ENCODE results near the gene ASIP.

DNA sequence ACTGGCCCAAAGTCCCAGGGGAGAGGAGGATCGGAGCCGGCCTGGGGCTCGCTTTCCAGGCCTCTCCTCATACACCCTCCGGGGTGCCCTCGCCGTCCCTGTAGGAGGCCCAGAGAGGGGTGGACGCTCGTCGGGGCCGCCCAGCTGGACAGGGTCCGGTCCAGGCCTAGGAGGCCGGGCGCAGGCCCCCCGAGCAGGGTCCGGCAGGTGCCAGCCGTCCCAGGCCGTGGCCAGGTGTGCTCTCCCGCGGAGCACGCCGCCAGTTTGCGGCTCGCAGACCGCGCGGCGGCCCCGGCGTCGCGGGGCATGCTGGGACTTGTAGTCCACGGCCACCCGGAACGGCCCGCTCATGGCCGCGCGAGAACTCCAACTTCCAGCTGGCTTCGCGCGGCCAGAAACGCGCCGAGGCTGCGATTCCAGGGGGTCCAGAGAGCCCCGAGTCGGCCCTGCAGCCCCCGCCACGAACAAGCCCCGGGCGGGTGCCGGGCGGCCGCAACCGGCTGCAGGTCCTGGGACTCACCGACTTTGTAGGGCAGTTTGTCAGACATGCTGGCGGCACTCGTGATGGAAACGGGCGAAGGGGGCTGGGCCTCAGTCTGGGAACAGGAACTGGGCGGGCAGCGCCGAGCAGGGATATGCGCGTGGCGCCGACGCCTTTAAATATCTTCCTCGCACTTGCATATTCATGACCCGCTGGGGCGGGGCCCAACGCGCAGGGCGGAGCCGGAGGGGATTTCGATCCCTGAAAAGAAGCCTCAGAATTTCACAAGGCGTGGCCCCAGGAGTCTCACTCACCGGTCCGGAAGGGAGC, 61.7 kb downstream of the ASIP start, which contains the start of gene AHCY:
- TF ChIP-seq, protein P1, sequence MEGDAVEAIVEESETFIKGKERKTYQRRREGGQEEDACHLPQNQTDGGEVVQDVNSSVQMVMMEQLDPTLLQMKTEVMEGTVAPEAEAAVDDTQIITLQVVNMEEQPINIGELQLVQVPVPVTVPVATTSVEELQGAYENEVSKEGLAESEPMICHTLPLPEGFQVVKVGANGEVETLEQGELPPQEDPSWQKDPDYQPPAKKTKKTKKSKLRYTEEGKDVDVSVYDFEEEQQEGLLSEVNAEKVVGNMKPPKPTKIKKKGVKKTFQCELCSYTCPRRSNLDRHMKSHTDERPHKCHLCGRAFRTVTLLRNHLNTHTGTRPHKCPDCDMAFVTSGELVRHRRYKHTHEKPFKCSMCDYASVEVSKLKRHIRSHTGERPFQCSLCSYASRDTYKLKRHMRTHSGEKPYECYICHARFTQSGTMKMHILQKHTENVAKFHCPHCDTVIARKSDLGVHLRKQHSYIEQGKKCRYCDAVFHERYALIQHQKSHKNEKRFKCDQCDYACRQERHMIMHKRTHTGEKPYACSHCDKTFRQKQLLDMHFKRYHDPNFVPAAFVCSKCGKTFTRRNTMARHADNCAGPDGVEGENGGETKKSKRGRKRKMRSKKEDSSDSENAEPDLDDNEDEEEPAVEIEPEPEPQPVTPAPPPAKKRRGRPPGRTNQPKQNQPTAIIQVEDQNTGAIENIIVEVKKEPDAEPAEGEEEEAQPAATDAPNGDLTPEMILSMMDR (IDR thresholded peaks at IDR 0.05), result no peak
- TF ChIP-seq POLR2A (IDR thresholded peaks at IDR 0.05), result no peak
